Measurements from ENCODE around the gene PRKCG.

GRCh38 chr19:53882391-53883050, 524 bp downstream of the PRKCG start:
- TF ChIP-seq, protein P1, sequence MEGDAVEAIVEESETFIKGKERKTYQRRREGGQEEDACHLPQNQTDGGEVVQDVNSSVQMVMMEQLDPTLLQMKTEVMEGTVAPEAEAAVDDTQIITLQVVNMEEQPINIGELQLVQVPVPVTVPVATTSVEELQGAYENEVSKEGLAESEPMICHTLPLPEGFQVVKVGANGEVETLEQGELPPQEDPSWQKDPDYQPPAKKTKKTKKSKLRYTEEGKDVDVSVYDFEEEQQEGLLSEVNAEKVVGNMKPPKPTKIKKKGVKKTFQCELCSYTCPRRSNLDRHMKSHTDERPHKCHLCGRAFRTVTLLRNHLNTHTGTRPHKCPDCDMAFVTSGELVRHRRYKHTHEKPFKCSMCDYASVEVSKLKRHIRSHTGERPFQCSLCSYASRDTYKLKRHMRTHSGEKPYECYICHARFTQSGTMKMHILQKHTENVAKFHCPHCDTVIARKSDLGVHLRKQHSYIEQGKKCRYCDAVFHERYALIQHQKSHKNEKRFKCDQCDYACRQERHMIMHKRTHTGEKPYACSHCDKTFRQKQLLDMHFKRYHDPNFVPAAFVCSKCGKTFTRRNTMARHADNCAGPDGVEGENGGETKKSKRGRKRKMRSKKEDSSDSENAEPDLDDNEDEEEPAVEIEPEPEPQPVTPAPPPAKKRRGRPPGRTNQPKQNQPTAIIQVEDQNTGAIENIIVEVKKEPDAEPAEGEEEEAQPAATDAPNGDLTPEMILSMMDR (IDR thresholded peaks at IDR 0.05): no peak
- TF ChIP-seq POLR2A (IDR thresholded peaks at IDR 0.05): no peak
